PC-9 (cell line): Measurements from ENCODE around the gene ADAM23. TPM values are rescaled to one million over a fixed set of nuclear protein-coding genes. Genes with fewer than 3 reads are reported as not detected.

ENCODE experiments used
- BruUV-seq: library from RNA; stranded (reverse); fragments of 400-500 nt; replicated peaks from 2 replicates; lab custom pipeline; 2021; lab: Mats Ljungman, UMichigan
- CTCF ChIA-PET: fragments of 300-600 bp; sonication (Branson Sonifier 250); formaldehyde crosslinking; loops from one replicate; lab custom pipeline; 2022; ENCODE audit warnings: antibody characterized with exemption; lab: Charles Lee
- POLR2A ChIA-PET: fragments of 300-600 bp; sonication (Branson Sonifier 250); formaldehyde crosslinking; loops from one replicate; lab custom pipeline; 2022; ENCODE audit warnings: antibody characterized with exemption; ENCODE audit not compliant: unreplicated experiment; lab: Charles Lee
- DNase-seq, 2 experiments: peaks; one replicate each; pipeline versions ENCODE4 v3.0.0 to v3.0.0-alpha.2; 2015 to 2022; ENCODE audit warnings: mixed read lengths in 1 of 2
- H2AFZ ChIP-seq: fragments of 200-600 bp; sonication (generic); 2 replicates; pipeline ENCODE4 v1.8.1; 2017; ENCODE audit warnings: antibody characterized with exemption
- H3F3A ChIP-seq: fragments of 200-600 bp; sonication (generic); 2 replicates; pipeline ENCODE4 v1.8.1; 2017; ENCODE audit warnings: antibody characterized with exemption, mild to moderate bottlenecking, low read depth; ENCODE audit not compliant: insufficient read depth
- H3K27ac ChIP-seq: fragments of 200-600 bp; sonication (generic); 2 replicates; pipeline ENCODE4 v1.6.1; 2016; ENCODE audit warnings: mixed run types
- H3K27me3 ChIP-seq: fragments of 200-600 bp; sonication (generic); 2 replicates; pipeline ENCODE4 v1.6.1; 2016; ENCODE audit warnings: low read depth, mixed run types; ENCODE audit not compliant: insufficient read depth
- H3K36me3 ChIP-seq: fragments of 200-600 bp; sonication (generic); 2 replicates; pipeline ENCODE4 v1.6.1; 2016; ENCODE audit warnings: low read depth, mixed run types
- H3K4me1 ChIP-seq: fragments of 200-600 bp; sonication (generic); replicated peaks from 2 replicates; pipeline ENCODE4 v1.6.1; 2016; ENCODE audit warnings: mixed run types; ENCODE audit not compliant: insufficient read depth
- H3K4me2 ChIP-seq: fragments of 200-600 bp; sonication (generic); 2 replicates; pipeline ENCODE4 v1.6.1; 2017; ENCODE audit warnings: mixed run types
- H3K4me3 ChIP-seq: fragments of 200-600 bp; sonication (generic); 2 replicates; pipeline ENCODE4 v1.6.1; 2016; ENCODE audit warnings: mixed run types
- H3K79me2 ChIP-seq: fragments of 200-600 bp; sonication (generic); 2 replicates; pipeline ENCODE4 v1.6.1; 2017; ENCODE audit warnings: low read depth, mixed run types
- H3K9me2 ChIP-seq: fragments of 200-600 bp; sonication (generic); 2 replicates; pipeline ENCODE4 v1.8.1; 2017; ENCODE audit warnings: mild to moderate bottlenecking; ENCODE audit not compliant: insufficient read depth
- H3K9me3 ChIP-seq: fragments of 200-600 bp; sonication (generic); 2 replicates; pipeline ENCODE4 v1.8.1; 2016; ENCODE audit warnings: low read depth; ENCODE audit not compliant: insufficient read depth
- H4K20me1 ChIP-seq: fragments of 200-600 bp; sonication (generic); 2 replicates; pipeline ENCODE4 v1.8.1; 2017; ENCODE audit not compliant: insufficient read depth
- EZH2 ChIP-seq: fragments of 200-600 bp; sonication (generic); IDR thresholded peaks from 2 replicates; pipeline ENCODE4 v1.8.0; 2017; ENCODE audit warnings: antibody characterized with exemption, low read depth
- intact Hi-C: fragments of 100-400 bp; cut with micrococcal nuclease; formaldehyde crosslinking; loops from one replicate; pipeline ENCODE4 v1.10.0; 2022; ENCODE audit not compliant: unreplicated experiment
- total RNA-seq: library from RNA; stranded (reverse); gene quantifications from 2 replicates; pipeline ENCODE4 v1.2.3, GENCODE V29; 2021
- TF ChIP-seq, protein P1 (sequence below): fragments of 200-600 bp; sonication (generic); conservative IDR thresholded peaks from 2 replicates; pipeline ENCODE4 v1.6.1; 2017; ENCODE audit warnings: mixed run types, antibody characterized with exemption, mild to moderate bottlenecking, moderate library complexity

Gene ADAM23
- total RNA-seq, 1 experiment from 2014 or later: 12.0 TPM

DNA sequence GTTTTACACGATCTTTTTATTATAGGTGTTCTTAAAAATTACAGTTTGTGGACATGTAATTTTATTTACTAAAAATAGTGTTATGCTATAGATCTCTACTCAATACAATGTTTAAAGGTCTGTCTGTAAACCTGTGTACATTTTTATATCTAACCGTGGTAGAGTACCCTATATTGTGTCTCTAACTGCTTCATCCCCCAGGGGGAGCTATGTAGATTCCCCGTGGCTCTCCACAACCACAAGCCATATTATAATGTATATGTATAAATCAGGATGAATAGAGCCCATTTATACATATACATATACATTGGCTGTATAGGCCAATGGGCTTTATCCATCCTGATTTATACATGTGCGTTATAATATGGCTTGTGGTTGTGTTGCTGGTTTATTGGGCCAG is 59.4 kb downstream of the ADAM23 start:
- intact Hi-C loops: no loop called here
- no peak overlapping the region for H3K4me3 ChIP-seq
- no peaks in the 10 kb centered on the region for H3F3A ChIP-seq
- H3K27ac ChIP-seq: no peak overlapping the region
- H3K9me2 ChIP-seq: no peaks in the 10 kb centered on the region
- H3K4me2 ChIP-seq: no peak overlapping the region
- H3K9me3 ChIP-seq: no peaks in the 10 kb centered on the region
- no peaks in the 10 kb centered on the region for H3K27me3 ChIP-seq
- POLR2A ChIA-PET: no interaction called here
- no peak overlapping the region for H2AFZ ChIP-seq
- BruUV-seq: no TSS peak
- no peaks in the 10 kb centered on the region for H3K36me3 ChIP-seq
- H3K4me1 ChIP-seq: no peaks in the 10 kb centered on the region
- DNase-seq: no peak
- no peaks in the 10 kb centered on the region for H3K79me2 ChIP-seq
- H4K20me1 ChIP-seq: no peaks in the 10 kb centered on the region
- TF ChIP-seq, protein P1, sequence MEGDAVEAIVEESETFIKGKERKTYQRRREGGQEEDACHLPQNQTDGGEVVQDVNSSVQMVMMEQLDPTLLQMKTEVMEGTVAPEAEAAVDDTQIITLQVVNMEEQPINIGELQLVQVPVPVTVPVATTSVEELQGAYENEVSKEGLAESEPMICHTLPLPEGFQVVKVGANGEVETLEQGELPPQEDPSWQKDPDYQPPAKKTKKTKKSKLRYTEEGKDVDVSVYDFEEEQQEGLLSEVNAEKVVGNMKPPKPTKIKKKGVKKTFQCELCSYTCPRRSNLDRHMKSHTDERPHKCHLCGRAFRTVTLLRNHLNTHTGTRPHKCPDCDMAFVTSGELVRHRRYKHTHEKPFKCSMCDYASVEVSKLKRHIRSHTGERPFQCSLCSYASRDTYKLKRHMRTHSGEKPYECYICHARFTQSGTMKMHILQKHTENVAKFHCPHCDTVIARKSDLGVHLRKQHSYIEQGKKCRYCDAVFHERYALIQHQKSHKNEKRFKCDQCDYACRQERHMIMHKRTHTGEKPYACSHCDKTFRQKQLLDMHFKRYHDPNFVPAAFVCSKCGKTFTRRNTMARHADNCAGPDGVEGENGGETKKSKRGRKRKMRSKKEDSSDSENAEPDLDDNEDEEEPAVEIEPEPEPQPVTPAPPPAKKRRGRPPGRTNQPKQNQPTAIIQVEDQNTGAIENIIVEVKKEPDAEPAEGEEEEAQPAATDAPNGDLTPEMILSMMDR: peak; percentile 38; the same call in 1 of the 2 replicates
- no peak for TF ChIP-seq EZH2
- CTCF ChIA-PET: no interaction called here

DNA sequence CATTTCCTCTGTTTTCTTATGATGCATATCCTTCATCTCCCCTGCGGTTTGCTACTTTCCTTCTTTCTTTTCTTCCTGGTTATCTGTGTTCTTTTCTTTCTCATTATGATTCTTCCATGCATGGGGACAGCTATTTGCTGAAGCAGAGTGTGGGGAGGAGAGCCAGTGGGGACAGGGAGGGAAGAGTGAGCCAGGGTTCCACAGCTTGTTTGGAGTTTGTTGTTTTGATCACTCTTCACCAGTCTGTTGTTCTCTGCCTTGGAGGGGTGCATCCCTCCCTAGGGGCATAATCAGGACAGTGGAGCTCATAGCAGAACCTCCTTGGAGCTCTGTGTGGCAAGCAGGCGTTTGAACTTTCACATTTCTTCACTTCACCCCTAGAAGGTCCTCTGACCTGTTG is 68.0 kb downstream of the ADAM23 start:
- H3F3A ChIP-seq: no peaks in the 10 kb centered on the region
- ChIA-PET POLR2A (no interaction called here), CTCF (no interaction called here)
- H3K79me2 ChIP-seq: no peaks in the 10 kb centered on the region
- H3K27ac ChIP-seq: no peak overlapping the region
- no peak overlapping the region for H2AFZ ChIP-seq
- no peaks in the 10 kb centered on the region for H3K9me2 ChIP-seq
- no peaks in the 10 kb centered on the region for H3K4me1 ChIP-seq
- H3K4me3 ChIP-seq: no peak overlapping the region
- H3K36me3 ChIP-seq: no peaks in the 10 kb centered on the region
- no TSS peak for BruUV-seq
- H3K27me3 ChIP-seq: no peaks in the 10 kb centered on the region
- no peaks in the 10 kb centered on the region for H3K9me3 ChIP-seq
- no peak for DNase-seq
- no peaks in the 10 kb centered on the region for H4K20me1 ChIP-seq
- no peak for TF ChIP-seq EZH2
- TF ChIP-seq, protein P1: no peak
- intact Hi-C loops: no loop called here
- no peak overlapping the region for H3K4me2 ChIP-seq

DNA sequence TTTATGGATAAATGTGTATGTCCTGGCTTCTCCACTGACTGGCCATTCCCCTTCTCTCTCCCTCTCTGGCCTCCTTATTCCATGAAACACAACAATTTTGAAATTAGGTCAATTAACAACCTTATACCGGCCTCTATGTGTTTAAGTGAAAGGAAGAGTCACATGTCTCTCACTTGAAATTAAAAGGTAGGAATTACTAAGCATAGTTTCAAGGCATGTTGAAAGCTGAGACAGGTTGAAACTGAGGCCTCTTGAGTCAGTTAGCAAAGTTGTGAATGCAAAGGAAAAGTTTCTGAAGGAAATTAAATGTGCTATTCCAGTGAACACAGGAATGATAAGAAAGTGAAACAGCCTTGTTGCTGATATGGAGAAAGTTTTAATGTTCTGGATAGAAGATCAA is 69.7 kb downstream of the ADAM23 start:
- no TSS peak for BruUV-seq
- Histone ChIP-seq H4K20me1 (no peaks in the 10 kb centered on the region), H3K36me3 (no peaks in the 10 kb centered on the region), H3K9me2 (no peaks in the 10 kb centered on the region), H3F3A (no peaks in the 10 kb centered on the region), H2AFZ (no peak overlapping the region), H3K27me3 (no peaks in the 10 kb centered on the region), H3K79me2 (no peaks in the 10 kb centered on the region), H3K9me3 (no peaks in the 10 kb centered on the region), H3K4me3 (no peak overlapping the region), H3K27ac (no peak overlapping the region), H3K4me2 (no peak overlapping the region), H3K4me1 (no peaks in the 10 kb centered on the region)
- TF ChIP-seq, protein P1: no peak
- TF ChIP-seq EZH2: no peak
- ChIA-PET POLR2A (no interaction called here), CTCF (no interaction called here)
- no peak for DNase-seq
- intact Hi-C loops: no loop called here
